Activated CD4-positive, alpha-beta T cell treated with anti-CD3 and anti-CD28 coated beads, Interleukin-2, Interleukin-6, amounts not matched to agents 100 ng/mL and 50 ng/mL, durations not matched to agents 16 hours and 8 hours (primary cell): Measurements from ENCODE around the gene ACOT7.

Experiments used
- DNase-seq: peaks from one replicate; pipeline ENCODE4 v3.0.0-alpha.2; 2020

The ACOT7 gene

DNA sequence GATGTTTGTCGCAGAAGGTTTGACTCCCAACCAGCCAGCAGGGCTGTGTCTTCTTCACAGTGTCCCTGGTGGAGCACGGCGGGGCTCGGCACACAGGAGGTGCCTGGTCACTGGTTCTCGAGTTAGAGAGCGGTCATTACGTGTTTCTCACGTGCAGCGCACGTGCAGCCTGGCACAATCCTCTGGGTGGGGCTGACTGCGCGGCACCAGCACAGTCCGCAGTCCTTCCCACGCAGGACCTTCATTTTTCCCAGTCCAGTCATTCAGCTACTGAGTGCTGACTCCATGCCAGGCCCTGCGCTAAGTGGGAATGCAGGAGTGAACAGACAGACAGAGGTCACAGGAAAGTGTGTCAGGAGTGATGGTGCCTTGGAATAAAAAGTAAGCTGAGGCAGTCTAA, 86.5 kb downstream of the ACOT7 start:
- no peak for DNase-seq

DNA sequence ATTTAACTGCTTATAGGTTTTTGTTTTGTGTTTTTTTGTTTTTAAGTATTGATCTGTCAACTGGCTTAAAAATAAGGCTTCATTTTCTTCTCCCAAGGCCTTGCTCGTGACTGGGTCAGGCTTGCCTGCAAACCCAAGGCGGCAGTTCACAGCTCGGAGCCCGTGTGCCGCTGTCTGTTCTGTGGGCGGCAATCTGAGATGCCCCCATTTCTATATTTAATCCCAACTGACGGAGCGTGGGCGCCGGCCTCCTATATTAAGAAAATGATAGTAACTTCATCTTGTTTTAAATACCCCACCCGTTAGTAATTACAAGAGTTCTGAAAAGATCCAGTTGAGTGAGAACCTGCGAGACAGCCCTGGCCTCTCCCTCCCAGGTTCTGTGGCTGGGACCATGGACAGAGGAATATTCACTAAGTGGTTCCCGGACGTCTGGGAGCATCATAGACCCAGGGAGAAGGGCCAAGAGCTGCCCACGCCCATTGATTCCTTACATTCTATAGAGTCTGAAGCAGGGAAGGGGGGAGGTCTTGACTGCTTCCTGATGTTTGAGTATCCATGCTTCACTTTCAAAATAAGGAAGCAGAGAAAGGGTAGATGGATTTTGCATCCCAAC, 90.1 kb downstream of the ACOT7 start:
- DNase-seq: no peak

GRCh38 chr1:6302568-6302967, 91.0 kb downstream of the ACOT7 start:
- DNase-seq: no peak

- DNase-seq: no peak
Measured at GRCh38 chr1:6301526-6301925, 92.0 kb downstream of the ACOT7 start.

- no peak for DNase-seq
Measured at GRCh38 chr1:6300342-6301048, 93.1 kb downstream of the ACOT7 start.

GRCh38 chr1:6299557-6300165, 93.9 kb downstream of the ACOT7 start:
- no peak for DNase-seq

DNA sequence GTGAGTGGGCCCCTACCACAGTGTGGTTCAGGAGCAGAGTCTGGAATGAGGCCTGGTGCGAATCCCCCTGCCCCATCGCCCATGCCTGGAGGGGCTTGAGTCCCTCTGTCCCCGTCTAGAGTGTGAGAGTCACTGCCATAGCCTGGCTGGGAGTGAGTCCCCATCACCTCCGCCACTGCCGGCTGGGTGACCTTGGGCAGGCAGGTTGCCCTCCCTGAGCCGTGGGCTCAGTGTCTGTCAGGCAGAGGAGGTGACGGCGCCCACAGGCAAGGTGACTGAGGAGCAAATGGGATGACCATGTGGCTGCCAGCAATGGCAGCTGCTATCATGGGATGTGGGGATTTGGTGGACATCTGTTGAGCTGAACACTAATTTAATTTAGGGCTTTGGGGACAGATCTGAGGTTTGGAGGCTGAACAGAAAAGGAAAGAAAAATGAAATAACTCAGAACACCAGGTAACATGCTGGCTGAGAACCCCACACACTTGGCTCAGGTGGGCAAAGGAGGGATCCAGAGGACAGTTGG, 94.6 kb downstream of the ACOT7 start:
- no peak for DNase-seq

DNA sequence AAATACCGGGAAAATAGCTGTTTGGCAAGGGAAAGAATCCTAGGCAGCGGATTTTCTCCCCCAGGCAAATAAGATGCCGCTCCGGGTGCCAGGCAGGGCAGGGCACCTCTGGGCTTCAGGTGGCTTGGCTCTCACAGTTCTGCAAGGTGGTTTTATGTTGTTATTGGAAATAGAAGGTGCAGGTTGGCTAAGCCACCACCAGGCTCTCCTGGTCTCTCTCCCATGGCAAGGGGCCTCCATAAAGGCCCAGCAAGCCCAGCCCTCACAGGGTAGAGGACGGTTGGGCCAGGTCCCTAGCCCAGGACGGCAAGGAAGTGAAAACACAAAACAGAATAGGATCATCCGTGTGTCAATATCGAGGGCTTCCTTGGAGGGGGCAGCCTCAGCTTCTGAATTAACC, 95.0 kb downstream of the ACOT7 start:
- DNase-seq: no peak

DNA sequence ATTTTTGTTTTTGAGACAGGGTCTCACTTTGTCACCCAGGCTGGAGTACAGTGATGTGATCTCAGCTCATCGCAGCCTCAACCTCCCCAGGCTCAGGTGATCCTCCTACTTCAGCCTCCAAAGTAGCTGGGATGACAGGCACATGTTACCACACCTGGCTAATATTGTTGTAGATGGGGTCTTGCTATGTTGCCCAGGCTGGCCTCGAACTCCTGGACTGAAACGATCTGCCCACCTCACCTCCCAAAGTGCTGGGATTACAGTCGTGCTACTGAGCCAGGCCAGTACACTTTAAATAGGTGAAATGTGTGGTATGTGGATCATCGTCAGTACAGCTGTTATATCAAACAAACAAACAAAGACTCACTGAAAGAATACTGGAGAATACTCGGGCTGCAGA, 97.7 kb downstream of the ACOT7 start:
- no peak for DNase-seq

DNA sequence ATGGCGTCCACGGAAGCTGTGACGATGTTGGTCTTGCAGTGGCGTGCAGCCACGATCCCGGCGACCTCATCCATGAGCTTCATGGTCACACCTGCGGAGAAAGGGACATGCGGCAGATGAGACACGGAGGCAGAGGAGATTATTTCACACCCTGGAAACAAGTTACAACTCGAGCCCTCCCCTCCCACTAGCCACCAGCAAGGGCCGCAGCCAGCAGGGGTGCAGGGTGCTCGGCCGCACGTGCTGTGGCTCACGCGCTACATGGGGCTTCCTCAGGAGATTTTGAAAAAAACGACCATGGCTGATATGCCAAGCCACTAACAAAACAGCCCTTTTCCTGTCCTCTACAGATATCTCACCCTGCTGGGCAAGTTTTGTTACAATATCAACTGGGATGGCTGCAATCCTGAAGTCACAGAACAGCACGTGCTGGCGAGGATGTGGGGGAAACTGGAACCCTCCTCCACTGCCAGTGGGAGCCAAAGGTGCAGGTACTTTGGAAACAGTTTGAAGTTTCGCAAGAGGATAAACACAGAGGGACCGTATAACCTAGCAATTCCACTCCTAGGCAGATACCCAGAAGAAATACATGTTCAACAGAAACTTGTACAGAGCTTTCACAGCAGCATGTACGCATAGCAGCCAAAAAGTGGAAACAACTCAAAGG, 98.5 kb downstream of the ACOT7 start:
- no peak for DNase-seq

DNA sequence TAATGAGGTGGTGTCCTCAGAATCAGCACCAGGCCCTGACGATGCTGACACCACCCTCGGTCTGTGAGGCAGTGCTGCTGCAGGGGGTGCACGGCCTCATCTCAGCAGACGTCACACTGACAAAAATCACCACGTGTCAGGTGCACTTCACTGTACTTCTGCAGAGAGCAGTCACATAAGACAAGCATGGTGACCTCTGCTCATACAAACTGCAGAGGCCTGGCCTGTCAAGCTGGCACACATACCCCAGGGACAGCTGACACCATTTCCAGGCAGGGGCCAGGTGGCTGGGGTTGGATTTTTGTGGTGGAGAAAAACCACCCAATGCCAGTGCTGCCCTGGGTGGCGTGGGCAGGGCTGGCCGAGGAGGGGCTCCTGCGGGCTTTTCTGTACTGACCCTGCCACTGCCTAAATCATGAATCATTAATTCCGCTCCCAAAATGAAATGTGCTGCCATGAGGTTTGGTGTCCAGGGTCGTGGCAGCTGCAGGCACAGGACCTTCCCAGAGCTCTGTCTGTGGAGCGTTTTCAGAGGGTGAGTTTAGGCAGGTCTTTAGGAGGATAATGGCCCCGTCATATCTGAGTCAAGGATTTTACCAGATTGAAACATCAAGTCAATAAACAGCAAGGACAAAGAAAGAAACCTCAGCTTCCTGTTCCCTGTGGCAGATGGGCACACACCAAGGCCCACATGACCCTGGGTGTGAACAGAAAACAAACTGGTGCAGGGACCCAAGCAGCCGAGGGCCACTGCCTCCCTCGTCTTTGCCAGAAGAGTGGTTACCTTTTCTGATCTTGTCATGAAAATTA, 99.3 kb downstream of the ACOT7 start:
- DNase-seq: no peak

- no peak for DNase-seq
Measured at GRCh38 chr1:6292102-6292501, 101.5 kb downstream of the ACOT7 start.

- DNase-seq: no peak
Measured at GRCh38 chr1:6288665-6289064, 104.9 kb downstream of the ACOT7 start.

DNA sequence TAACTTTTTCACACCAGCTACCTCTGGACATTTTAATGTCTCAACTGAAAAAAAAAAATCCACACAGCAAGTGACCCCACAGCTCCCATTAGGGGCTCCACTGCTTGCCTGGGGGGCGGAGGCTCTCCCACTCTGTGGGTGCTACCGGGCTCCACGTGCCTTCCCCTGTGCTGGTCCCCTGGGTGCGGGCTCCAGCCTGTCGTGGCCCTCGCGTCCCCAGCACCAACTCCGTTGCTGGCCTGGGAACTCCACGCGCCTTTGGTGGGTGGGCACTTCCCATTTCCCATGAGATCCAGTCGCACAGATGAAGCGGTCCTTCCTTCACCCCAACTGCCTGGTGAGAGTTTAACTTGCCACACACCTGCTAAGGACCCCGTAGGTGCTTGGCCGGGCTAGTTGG, 105.5 kb downstream of the ACOT7 start:
- DNase-seq: no peak

GRCh38 chr1:6287431-6287886, 106.1 kb downstream of the ACOT7 start:
- no peak for DNase-seq

DNA sequence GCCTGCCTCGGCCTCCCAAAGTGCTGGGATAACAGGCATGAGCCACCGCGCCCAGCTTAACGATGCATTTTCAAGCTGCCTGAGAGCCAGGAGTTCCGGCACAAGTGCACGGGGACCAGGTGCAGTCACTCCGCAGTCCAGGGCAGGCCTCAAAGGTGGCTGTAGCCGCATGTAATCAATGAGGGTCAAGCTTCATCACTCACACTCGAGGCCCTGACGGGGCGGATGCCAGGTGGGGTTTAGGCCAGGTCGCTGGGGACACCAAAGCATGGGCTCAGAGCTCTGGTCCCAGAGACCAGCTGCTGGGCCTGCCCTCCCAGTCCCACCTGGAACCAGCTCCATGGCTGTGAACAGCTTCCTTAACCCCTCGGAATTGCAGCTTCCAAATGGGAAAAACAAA, 106.5 kb downstream of the ACOT7 start:
- no peak for DNase-seq

DNA sequence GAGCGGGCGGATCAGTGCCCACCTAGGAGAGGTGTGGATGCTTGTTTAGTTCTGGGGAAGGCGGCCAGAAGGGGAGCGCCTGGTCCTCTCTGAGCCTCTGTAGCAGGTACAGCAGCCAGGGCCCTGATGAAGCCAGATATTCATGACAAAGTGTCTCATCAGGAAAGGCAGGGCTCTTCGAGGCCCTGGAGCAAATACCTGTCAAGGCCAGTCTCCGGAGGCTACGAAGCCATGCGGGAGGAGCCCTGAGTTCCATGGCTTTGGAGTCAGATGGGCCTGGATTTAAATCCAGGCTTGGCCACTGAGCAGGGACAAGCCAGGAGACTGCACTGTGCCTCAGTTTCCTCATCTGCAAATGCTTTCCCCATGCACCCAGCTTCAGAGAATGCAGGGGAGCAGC, 107.3 kb downstream of the ACOT7 start:
- no peak for DNase-seq

DNA sequence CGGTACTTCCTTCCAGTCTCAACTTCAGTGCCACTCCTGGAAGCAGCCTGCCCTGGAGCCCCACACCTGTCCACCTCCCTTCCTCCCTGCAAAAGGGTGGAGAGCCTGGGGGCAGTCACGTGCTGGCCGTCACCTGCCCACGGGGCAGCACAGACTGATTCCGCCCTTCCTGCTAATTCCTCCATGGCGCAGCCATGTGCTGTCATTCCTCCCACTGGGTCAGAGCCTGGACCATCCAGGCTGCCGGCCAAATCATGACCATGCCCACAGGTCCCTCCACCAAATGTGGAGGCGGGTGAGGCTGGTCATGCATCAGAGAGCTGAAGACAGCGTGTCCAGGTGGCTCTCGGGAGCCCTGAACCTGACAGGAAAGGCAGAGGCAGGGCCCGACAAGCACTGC, 108.2 kb downstream of the ACOT7 start:
- no peak for DNase-seq

DNA sequence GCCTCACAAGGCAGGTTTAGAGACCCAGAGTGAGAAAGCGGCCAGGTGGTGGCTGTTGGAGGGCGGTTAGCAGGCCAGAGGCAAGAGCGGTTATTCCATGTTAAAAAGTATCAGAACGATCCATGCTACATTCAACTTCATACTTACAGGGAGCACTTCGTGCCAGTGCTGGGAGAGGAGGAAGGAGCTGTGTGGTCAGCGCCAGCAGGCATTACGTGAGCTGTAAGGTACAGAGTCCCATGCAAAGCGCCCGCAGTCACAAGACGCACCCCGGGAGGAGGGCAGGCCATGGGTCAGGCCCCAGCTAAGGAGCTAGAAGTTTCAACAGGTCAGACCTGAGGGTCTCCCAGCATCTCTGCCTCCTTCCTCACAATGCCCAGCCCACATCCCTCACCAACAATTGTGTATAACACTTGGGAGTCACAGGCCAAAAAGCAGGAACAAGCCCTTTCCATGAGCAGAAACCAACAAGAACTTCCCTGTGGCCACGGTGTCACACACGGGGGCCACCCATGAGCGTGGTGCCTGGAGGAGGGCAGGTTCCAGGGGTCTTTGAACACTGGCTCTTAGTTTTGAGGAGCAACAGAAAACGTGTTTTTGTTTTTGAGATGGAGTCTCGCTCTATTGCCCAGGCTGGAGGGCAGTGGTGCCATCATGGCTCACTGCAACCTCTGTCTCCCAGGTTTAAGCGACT, 110.8 kb downstream of the ACOT7 start:
- no peak for DNase-seq

DNA sequence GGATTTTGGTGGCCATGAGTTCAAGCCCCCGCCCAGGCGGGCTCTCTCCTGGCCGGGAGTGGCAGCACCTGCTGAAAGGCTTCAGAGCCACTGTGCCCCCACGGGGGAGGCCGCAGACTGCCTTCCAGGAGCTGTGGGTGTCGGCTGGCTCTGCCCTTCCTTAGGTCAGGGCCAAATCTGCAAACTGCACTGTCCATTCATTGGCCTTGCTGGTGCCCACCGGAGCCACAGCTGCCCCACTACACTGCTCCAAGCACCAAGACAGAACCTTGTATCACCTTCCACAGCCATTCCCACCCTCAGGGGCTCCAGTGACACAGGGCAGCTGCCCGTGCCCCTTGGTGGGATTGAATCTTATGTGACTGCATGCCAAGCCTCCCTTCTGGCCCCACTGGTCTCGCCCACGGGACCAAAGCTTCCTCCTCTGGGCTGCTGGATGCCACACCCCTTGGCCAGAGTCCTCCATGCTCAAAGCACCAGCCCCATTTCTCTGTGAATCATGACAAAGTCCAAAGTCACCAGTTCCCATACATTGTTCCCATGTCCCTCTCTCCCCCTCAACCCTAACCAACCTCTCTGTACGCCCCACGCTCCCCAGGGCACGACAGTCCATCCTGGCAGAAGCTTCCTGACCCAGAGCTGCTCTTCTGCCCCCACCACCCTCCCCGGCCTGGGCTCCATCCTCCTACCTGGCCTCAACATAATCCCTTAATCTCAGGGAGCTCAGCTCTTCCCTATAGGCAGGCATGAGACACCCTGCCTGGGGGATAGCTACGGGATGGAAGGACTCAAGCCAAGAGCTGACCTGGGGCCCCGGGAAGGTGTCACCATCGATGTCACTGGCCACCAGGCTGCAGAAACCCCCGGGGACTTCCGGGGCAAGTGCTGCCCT, 111.8 kb downstream of the ACOT7 start:
- DNase-seq: no peak
